Osteocyte (in vitro differentiated cells): ENCODE results near the gene C10orf90. TPM values are rescaled to one million over a fixed set of nuclear protein-coding genes. Genes with fewer than 3 reads are reported as not detected.

Source experiments
- DNase-seq: peaks from one replicate; pipeline ENCODE4 v3.0.0; 2021; ENCODE audit warnings: mixed read lengths; ENCODE audit not compliant: unreplicated experiment; ENCODE audit errors: extremely low spot score
- H3K27ac Mint-ChIP-seq: one replicate; pipeline ENCODE4 v1.8.0; 2021; ENCODE audit warnings: mild to moderate bottlenecking, mixed read lengths; ENCODE audit not compliant: unreplicated experiment
- H3K27me3 Mint-ChIP-seq: one replicate; pipeline ENCODE4 v1.8.0; 2021; ENCODE audit warnings: mixed read lengths; ENCODE audit not compliant: unreplicated experiment
- H3K36me3 Mint-ChIP-seq: one replicate; pipeline ENCODE4 v1.8.0; 2021; ENCODE audit warnings: mixed read lengths; ENCODE audit not compliant: unreplicated experiment
- H3K4me1 Mint-ChIP-seq: one replicate; pipeline ENCODE4 v1.8.0; 2021; ENCODE audit warnings: mixed read lengths; ENCODE audit not compliant: unreplicated experiment
- H3K4me3 Mint-ChIP-seq: one replicate; pipeline ENCODE4 v1.8.0; 2021; ENCODE audit warnings: mild to moderate bottlenecking, moderate library complexity, mixed read lengths; ENCODE audit not compliant: unreplicated experiment
- H3K9me3 Mint-ChIP-seq: one replicate; pipeline ENCODE4 v1.8.0; 2021; ENCODE audit warnings: mixed read lengths; ENCODE audit not compliant: unreplicated experiment
- long read RNA-seq: library from polyadenylated mRNA; unstranded; transcript quantifications from one replicate; pipeline ENCODE4 v2.0.0, GENCODE V29; 2021
- total RNA-seq: library from RNA; stranded (reverse); gene quantifications from 2 replicates; pipeline ENCODE4 v1.2.1, GENCODE V29; 2021
- TF ChIP-seq, protein P1 (sequence below): fragments of 200-600 bp; sonication (generic); IDR thresholded peaks from 2 replicates; pipeline ENCODE4 v1.5.0; 2021; ENCODE audit warnings: antibody characterized with exemption, mild to moderate bottlenecking, moderate library complexity

C10orf90 gene, protein sequence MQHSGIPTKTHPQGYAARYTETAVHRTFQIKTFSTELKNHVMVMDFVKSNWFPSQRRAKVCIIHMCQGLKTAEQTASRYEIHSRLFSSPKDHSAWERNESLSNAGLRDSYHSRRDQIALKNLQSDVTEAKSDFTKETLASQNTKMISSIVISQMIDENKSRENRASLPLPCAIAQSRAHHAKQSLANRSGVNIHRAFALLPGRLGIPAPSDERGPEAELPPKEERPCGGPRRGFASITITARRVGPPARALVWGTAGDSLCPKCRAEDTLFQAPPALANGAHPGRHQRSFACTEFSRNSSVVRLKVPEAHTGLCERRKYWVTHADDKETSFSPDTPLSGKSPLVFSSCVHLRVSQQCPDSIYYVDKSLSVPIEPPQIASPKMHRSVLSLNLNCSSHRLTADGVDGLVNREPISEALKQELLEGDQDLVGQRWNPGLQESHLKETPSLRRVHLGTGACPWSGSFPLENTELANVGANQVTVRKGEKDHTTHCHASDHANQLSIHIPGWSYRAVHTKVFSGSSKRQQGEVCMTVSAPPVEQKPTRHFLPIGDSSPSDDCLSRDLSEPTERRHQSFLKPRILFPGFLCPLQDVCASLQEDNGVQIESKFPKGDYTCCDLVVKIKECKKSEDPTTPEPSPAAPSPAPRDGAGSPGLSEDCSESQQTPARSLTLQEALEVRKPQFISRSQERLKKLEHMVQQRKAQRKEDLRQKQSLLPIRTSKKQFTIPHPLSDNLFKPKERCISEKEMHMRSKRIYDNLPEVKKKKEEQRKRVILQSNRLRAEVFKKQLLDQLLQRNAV
- total RNA-seq, result not detected in 2 replicates
- long read RNA-seq, result 0 reads

DNA sequence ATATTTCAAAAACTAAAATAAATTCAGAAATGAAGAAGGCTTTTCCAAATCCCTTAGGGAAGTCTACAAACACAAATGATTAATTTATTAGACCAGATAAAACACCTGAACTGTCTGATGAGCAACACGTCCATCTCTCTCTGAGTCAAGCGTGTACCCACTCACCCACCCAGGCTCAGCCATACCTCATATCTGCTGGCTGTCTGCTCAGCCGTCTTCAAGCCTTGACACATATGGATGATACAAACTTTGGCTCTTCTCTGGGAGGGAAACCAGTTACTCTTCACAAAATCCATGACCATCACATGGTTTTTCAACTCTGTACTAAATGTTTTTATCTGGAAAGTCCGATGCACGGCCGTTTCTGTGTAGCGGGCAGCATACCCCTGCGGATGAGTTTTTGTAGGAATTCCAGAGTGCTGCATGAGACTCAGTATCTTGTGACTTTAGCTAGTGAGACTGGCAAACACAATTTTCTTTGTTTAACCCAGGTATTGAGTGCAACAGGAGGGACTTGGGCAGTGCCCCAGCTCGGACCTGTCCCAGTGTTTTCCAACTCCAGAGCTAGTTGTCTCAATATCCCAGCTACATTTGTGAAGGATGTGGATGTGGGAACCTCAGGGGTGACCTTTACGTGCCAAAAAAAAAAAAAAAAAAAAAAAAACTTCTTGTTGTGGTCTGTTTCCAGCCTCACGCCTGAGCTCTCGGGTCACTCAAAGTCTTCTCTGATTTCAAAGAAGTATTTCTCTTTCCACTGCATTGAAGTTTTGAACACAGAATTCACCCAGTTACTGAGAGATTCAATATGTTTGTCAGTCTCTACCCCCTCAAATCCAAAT lies at the start of gene C10orf90:
TSS of gene C10orf90 (minus strand) at position 638 of the 839 bp plus-strand sequence. CDS start at position 425, 213 bp downstream.
- TF ChIP-seq, protein P1, sequence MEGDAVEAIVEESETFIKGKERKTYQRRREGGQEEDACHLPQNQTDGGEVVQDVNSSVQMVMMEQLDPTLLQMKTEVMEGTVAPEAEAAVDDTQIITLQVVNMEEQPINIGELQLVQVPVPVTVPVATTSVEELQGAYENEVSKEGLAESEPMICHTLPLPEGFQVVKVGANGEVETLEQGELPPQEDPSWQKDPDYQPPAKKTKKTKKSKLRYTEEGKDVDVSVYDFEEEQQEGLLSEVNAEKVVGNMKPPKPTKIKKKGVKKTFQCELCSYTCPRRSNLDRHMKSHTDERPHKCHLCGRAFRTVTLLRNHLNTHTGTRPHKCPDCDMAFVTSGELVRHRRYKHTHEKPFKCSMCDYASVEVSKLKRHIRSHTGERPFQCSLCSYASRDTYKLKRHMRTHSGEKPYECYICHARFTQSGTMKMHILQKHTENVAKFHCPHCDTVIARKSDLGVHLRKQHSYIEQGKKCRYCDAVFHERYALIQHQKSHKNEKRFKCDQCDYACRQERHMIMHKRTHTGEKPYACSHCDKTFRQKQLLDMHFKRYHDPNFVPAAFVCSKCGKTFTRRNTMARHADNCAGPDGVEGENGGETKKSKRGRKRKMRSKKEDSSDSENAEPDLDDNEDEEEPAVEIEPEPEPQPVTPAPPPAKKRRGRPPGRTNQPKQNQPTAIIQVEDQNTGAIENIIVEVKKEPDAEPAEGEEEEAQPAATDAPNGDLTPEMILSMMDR, result no peak
- no peaks in the 10 kb centered on the region for H3K4me1 Mint-ChIP-seq
- no peak within 1 kb of the TSS for H3K4me3 Mint-ChIP-seq
- no peak within 1 kb of the TSS for H3K27ac Mint-ChIP-seq
- H3K9me3 Mint-ChIP-seq, result peaks cover 8% of the 10 kb centered on the region
- H3K36me3 Mint-ChIP-seq, result no peaks in the 10 kb centered on the region
- peaks cover 11% of the 10 kb centered on the region for H3K27me3 Mint-ChIP-seq
- no peak for DNase-seq

DNA sequence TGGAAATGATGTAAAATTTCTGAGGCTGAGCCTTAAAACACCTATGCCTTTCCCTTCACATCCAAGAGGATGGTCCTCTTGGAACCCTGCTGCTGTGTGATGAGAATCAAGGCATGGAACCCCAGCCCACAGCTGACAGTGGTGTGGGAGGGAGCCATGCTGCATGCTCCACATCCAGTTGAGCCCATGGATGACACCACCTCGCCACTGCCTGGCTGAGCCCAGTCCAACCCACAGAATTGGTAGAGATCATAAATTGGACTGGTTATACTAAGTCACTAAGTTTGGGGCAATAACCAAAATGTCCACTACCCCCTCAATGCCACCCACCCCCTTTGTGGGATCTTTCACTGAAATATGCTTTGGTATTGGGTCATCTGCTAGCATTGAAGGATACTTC lies 45.9 kb upstream of the C10orf90 start:
- Mint-ChIP-seq H3K27me3 (no peaks in the 10 kb centered on the region), H3K4me1 (no peaks in the 10 kb centered on the region), H3K36me3 (no peaks in the 10 kb centered on the region), H3K9me3 (no peaks in the 10 kb centered on the region), H3K4me3 (no peak overlapping the region), H3K27ac (no peak overlapping the region)
- DNase-seq, result no peak
- TF ChIP-seq, protein P1, result no peak

DNA sequence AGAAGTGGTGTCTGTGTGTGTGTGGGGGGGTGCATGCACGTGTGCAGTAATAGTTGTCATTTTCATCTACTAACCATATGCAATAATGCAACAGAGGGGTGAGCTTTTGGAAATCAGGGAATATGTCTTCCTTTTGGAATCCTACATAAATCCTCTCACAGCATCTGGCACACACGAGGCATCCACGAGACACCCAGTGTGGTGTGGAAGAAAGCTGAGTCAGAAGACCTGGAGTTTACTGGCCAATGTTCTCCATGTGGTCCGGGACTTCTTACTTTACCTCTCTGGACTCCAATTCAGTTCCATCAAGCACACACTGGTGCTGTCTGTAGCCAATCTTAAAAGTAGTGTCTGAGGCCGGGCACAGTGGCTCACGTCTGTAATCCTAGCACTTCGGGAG lies 43.1 kb upstream of the C10orf90 start:
- H3K27me3 Mint-ChIP-seq, result no peaks in the 10 kb centered on the region
- peaks cover 5% of the 10 kb centered on the region for H3K9me3 Mint-ChIP-seq
- no peaks in the 10 kb centered on the region for H3K4me1 Mint-ChIP-seq
- H3K36me3 Mint-ChIP-seq, result no peaks in the 10 kb centered on the region
- TF ChIP-seq, protein P1, result no peak
- no peak overlapping the region for H3K27ac Mint-ChIP-seq
- no peak overlapping the region for H3K4me3 Mint-ChIP-seq
- DNase-seq, result no peak

DNA sequence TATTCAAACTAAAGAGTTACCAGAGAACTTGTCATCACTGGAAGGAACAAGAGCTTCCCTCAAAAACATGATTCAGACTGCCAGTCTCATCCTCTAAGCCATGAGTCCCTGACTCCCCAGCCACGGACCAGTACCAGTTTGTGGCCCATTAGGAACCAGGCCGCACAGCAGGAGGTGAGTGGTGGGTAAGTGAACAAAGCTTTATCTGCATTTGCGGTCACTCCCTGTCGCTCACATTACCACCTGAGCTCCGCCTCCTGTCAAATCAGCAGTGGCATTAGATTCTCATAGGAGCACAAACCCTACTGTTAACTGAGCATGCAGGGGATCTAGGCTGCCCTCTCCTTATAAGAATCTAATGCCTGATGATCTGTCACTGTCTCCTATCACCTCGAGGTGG lies 42.2 kb upstream of the C10orf90 start:
- Mint-ChIP-seq H3K4me3 (no peak overlapping the region), H3K36me3 (no peaks in the 10 kb centered on the region), H3K27me3 (no peaks in the 10 kb centered on the region), H3K4me1 (no peaks in the 10 kb centered on the region), H3K27ac (no peak overlapping the region), H3K9me3 (peaks cover 5% of the 10 kb centered on the region)
- no peak for DNase-seq
- TF ChIP-seq, protein P1, result no peak
